GM12872 (cell line): Measurements from ENCODE around the gene BCAP31.

ENCODE experiments used
- TF ChIP-seq, protein P1 (sequence below): IDR thresholded peaks from 3 replicates; pipeline ENCODE4 v1.5.1; 2011; ENCODE audit warnings: low read depth, mild to moderate bottlenecking, low read length, moderate library complexity; ENCODE audit not compliant: insufficient read depth

BCAP31 gene

DNA sequence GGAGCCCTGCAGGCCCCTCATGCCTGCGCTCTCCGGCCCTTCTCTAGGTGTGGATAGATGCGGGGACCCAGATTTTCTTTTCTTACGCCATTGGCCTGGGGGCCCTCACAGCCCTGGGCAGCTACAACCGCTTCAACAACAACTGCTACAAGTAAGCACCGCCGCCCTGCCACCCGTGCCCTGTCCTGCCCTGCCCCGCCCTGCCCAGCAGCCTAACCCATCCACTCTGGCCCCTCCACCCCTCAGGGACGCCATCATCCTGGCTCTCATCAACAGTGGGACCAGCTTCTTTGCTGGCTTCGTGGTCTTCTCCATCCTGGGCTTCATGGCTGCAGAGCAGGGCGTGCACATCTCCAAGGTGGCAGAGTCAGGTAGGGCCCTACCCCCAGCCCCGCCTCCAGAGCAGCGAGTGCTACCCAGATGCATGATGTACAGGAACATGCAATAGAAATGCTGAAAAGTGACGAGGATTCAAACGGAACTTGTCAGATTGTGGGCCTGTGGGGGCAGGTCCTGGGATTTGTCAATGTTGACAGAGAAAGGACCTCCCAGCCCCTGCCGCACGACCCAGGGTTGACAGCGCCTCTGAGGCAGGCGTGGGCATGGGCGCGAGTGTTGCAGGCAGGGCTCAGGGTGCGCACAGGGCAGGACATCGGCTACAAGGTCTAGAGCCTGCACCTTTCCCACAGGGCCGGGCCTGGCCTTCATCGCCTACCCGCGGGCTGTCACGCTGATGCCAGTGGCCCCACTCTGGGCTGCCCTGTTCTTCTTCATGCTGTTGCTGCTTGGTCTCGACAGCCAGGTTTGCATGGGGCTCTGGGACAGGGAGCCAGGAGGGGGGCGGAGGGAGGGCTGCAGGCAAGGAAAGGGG, 30.7 kb downstream of the BCAP31 start:
- TF ChIP-seq, protein P1, sequence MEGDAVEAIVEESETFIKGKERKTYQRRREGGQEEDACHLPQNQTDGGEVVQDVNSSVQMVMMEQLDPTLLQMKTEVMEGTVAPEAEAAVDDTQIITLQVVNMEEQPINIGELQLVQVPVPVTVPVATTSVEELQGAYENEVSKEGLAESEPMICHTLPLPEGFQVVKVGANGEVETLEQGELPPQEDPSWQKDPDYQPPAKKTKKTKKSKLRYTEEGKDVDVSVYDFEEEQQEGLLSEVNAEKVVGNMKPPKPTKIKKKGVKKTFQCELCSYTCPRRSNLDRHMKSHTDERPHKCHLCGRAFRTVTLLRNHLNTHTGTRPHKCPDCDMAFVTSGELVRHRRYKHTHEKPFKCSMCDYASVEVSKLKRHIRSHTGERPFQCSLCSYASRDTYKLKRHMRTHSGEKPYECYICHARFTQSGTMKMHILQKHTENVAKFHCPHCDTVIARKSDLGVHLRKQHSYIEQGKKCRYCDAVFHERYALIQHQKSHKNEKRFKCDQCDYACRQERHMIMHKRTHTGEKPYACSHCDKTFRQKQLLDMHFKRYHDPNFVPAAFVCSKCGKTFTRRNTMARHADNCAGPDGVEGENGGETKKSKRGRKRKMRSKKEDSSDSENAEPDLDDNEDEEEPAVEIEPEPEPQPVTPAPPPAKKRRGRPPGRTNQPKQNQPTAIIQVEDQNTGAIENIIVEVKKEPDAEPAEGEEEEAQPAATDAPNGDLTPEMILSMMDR, result no peak

DNA sequence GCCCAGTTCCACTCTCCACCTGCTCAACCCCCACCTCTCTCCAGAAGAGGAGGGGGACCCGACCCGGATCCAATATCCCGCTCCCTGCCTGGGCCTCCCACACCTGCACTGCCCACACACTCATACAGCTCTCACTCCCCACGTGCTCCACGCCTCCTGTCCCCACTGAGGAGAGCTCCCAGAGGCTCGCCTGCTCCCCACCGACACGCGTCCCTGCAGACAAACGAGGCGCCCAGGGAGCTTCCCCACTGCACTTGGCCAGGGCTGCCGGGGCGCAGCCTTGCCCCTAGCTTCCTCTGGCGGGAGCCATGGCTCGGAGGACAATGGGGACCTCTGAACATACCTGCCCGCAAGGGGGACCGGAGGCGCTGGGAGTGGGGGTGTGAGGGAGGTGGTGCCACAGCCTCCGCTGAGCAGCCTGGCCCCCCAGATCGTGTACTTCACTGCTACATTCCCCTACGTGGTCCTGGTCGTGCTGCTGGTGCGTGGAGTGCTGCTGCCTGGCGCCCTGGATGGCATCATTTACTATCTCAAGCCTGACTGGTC, 31.5 kb downstream of the BCAP31 start:
- TF ChIP-seq, protein P1, result no peak

GRCh38 chrX:153692003-153692402, 32.2 kb downstream of the BCAP31 start:
- TF ChIP-seq, protein P1, result no peak

DNA sequence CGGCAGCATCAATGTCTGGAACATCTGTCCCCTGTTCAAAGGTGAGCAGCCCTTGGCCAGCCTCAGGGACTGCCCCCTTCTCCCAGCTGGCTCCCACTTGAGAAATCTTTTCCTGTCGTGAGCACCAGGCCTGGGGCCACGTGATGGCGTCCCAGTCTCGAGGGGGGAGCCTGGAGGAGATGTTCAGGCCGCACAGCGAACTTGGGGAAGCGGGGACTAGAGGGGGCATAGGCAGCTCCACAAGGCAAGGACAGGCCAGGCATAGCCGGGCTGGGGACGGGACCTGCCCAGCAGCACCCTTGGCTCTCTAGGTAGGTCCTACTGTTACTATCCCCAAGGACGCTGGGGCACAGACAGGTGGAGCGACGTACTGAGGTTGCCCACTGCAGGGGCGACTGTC, 33.7 kb downstream of the BCAP31 start:
- TF ChIP-seq, protein P1, result no peak

GRCh38 chrX:153689654-153690465, 34.3 kb downstream of the BCAP31 start:
- TF ChIP-seq, protein P1, result no peak

- TF ChIP-seq, protein P1, result no peak
Measured at GRCh38 chrX:153688911-153689590, 35.1 kb downstream of the BCAP31 start.

DNA sequence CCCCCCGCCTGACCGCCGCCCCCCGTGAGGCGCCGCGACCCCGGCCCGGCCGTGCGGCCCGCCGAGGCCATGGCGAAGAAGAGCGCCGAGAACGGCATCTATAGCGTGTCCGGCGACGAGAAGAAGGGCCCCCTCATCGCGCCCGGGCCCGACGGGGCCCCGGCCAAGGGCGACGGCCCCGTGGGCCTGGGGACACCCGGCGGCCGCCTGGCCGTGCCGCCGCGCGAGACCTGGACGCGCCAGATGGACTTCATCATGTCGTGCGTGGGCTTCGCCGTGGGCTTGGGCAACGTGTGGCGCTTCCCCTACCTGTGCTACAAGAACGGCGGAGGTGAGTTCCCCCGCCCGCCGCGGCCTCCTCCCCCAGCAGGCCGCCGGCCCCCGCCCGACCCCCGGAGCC, 35.7 kb downstream of the BCAP31 start:
- TF ChIP-seq, protein P1, result no peak
